Measurements from ENCODE around the gene SORCS2. TPM values are rescaled to one million over a fixed set of nuclear protein-coding genes. Genes with fewer than 3 reads are reported as not detected.

Gene SORCS2
- total RNA-seq, 4 donors from 2014 or later = 1.1 to 2.5 (median 2.0) TPM

- Histone ChIP-seq H3K9me3 (no peaks in the 10 kb centered on the region), H3K36me3 (no peaks in the 10 kb centered on the region), H3K4me1 (no peaks in the 10 kb centered on the region), H3K4me3 (no peak overlapping the region), H3K27ac (no peak overlapping the region), H3K27me3 (peaks cover 0 to 23% (median 0%) of the 10 kb centered on the region in 4 donors)
- 76 to 90% methylated on average over 6 to 7 of the region's 15 CpGs for WGBS, 2 donors
- intact Hi-C loops (cut with DNase I) = no loop called here
- TF ChIP-seq POLR2A (IDR thresholded peaks at IDR 0.05) (no peak), CTCF (IDR thresholded peaks at IDR 0.05) (no peak)
- DNase-seq = no peak
Measured at GRCh38 chr4:7677086-7677485, 484.7 kb downstream of the SORCS2 start.

- Histone ChIP-seq H3K4me3 (no peak overlapping the region), H3K4me1 (no peaks in the 10 kb centered on the region), H3K36me3 (no peaks in the 10 kb centered on the region), H3K27me3 (peaks cover 0 to 23% (median 0%) of the 10 kb centered on the region in 4 donors), H3K9me3 (no peaks in the 10 kb centered on the region), H3K27ac (no peak overlapping the region)
- WGBS, 2 donors = 40 to 58% methylated on average over 2 to 4 of the region's 11 CpGs
- intact Hi-C loops (cut with DNase I) = no loop called here
- TF ChIP-seq POLR2A (IDR thresholded peaks at IDR 0.05) = no peak
- no peak for TF ChIP-seq CTCF (IDR thresholded peaks at IDR 0.05)
- DNase-seq = no peak
Measured at GRCh38 chr4:7677799-7678301, 485.5 kb downstream of the SORCS2 start.

GRCh38 chr4:7678318-7678852 is 486.0 kb downstream of the SORCS2 start:
- no peak overlapping the region for H3K27ac ChIP-seq
- TF ChIP-seq CTCF (IDR thresholded peaks at IDR 0.05) (no peak), POLR2A (IDR thresholded peaks at IDR 0.05) (no peak)
- intact Hi-C loops (cut with DNase I) = no loop called here
- peaks cover 0 to 23% (median 0%) of the 10 kb centered on the region in 4 donors for H3K27me3 ChIP-seq
- WGBS, 2 donors = 64 to 79% methylated on average over 8 to 9 of the region's 9 CpGs
- no peak for DNase-seq
- H3K36me3 ChIP-seq = no peaks in the 10 kb centered on the region
- no peak overlapping the region for H3K4me3 ChIP-seq
- H3K9me3 ChIP-seq = peaks cover 0 to 1% (median 0%) of the 10 kb centered on the region in 3 donors
- H3K4me1 ChIP-seq = no peaks in the 10 kb centered on the region

- Histone ChIP-seq H3K4me1 (peaks cover 0 to 2% (median 0%) of the 10 kb centered on the region in 3 donors), H3K36me3 (no peaks in the 10 kb centered on the region), H3K27ac (no peak overlapping the region), H3K4me3 (no peak overlapping the region), H3K27me3 (peaks cover 0 to 23% (median 0%) of the 10 kb centered on the region in 4 donors), H3K9me3 (peaks cover 0 to 8% (median 0%) of the 10 kb centered on the region in 3 donors)
- intact Hi-C loops (cut with DNase I) = no loop called here
- TF ChIP-seq POLR2A (IDR thresholded peaks at IDR 0.05) (no peak), CTCF (IDR thresholded peaks at IDR 0.05) (no peak)
- DNase-seq = no peak
- WGBS, 2 donors = 75 to 83% methylated on average over 11 of the region's 11 CpGs
Measured at GRCh38 chr4:7679406-7680040, 487.2 kb downstream of the SORCS2 start.

GRCh38 chr4:7680106-7680505 is 487.8 kb downstream of the SORCS2 start:
- no peak for TF ChIP-seq CTCF (IDR thresholded peaks at IDR 0.05)
- no peak for TF ChIP-seq POLR2A (IDR thresholded peaks at IDR 0.05)
- no peak for DNase-seq
- Histone ChIP-seq H3K27me3 (peaks cover 0 to 26% (median 0%) of the 10 kb centered on the region in 4 donors), H3K9me3 (peaks cover 0 to 8% (median 0%) of the 10 kb centered on the region in 3 donors), H3K4me3 (no peak overlapping the region), H3K36me3 (no peaks in the 10 kb centered on the region), H3K4me1 (peaks cover 0 to 8% (median 0%) of the 10 kb centered on the region in 3 donors), H3K27ac (no peak overlapping the region)
- intact Hi-C loops (cut with DNase I) = no loop called here
- WGBS, 2 donors = 60% methylated on average over 1 of the region's 10 CpGs; no CpG with 5 or more reads in 1 of the 2 donors

Data from esophagus squamous epithelium (tissue), 5 donors.